HG03280 (cell line): Measurements from ENCODE around the gene PCDHB16.
"Not testable (repeated sequence)": the region's sequence is repeated elsewhere in the genome, so short reads cannot be mapped to it uniquely, and the experiment has no call there.

Experiments
- ATAC-seq: cut with Tn5 transposase; IDR thresholded peaks from one replicate; pipeline ENCODE4 v1.9.1; 2021; ENCODE audit warnings: mild to moderate bottlenecking, moderate library complexity; ENCODE audit not compliant: unreplicated experiment

PCDHB16 gene

DNA sequence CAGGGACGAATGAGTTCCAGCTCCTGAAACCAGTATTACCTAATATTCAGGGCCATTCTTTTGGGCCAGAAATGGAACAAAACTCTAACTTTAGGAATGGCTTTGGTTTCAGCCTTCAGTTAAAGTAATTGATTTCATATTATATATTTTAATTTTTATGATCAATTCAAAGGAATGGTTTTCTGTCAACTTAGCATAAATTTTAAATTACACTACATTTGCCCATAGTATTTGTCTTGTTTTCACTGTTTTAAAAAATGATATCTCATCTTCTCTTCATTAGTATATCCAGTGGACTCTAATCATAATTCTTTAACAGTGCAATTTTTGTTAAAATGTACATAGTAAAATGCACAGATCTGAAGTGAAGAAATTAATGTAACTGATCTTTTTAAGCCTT, 1.9 kb upstream of the PCDHB16 start:
- ATAC-seq = no peak

- not testable (repeated sequence) for ATAC-seq
Measured at GRCh38 chr5:141184117-141184855, 2.1 kb downstream of the PCDHB16 start.

DNA sequence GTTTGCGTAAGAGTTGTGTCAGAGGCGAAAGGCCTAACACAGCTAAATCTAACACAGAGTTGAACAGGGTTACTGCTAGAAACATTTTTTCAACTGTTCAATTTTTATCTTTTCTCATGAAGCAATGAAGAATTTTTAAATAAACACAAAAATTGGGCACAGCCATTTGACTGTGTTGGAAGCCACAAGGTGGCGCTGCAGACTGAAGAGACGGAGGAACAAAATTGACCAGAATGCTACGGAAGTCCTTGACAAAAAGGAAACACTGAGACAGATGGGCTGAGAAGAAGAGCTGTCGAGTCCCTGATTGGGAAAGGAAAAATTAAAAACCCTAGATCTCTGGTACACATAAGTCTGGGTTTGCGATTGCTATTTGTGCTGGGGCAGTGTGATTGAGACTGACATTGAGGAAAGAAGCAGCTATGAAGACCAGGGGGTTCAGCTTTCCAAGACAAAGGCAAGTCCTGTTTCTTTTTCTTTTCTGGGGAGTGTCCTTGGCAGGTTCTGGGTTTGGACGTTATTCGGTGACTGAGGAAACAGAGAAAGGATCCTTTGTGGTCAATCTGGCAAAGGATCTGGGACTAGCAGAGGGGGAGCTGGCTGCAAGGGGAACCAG, 4.8 kb downstream of the PCDHB16 start, which contains the start of gene PCDHB9:
Gene PCDHB9, plus strand, starts transcription at position 265 of the 616 bp plus-strand sequence. Its CDS starts 158 bp downstream, at position 423.
- ATAC-seq = no peak

DNA sequence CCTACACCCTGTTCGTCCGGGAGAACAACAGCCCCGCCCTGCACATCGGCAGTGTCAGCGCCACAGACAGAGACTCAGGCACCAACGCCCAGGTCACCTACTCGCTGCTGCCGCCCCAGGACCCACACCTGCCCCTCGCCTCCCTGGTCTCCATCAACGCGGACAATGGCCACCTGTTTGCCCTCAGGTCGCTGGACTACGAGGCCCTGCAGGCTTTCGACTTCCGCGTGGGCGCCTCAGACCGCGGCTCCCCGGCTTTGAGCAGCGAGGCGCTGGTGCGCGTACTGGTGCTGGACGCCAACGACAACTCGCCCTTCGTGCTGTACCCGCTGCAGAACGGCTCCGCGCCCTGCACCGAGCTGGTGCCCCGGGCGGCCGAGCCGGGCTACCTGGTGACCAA, 6.5 kb downstream of the PCDHB16 start:
- ATAC-seq = not testable (repeated sequence)

GRCh38 chr5:141189131-141189530, 6.9 kb downstream of the PCDHB16 start:
- ATAC-seq = not testable (repeated sequence)

GRCh38 chr5:141192110-141192725, 10.0 kb downstream of the PCDHB16 start, which contains the start of gene PCDHB10:
TSS of gene PCDHB10 (plus strand) at chr5:141192353. CDS start at chr5:141192553, 200 bp downstream.
- no peak for ATAC-seq

DNA sequence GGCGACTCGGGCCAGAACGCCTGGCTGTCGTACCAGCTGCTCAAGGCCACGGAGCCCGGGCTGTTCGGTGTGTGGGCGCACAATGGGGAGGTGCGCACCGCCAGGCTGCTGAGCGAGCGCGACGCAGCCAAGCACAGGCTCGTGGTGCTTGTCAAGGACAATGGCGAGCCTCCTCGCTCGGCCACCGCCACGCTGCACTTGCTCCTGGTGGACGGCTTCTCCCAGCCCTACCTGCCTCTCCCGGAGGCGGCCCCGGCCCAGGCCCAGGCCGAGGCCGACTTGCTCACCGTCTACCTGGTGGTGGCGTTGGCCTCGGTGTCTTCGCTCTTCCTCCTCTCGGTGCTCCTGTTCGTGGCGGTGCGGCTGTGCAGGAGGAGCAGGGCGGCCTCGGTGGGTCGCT, 12.1 kb downstream of the PCDHB16 start:
- ATAC-seq = not testable (repeated sequence)

- ATAC-seq = no peak
Measured at GRCh38 chr5:141196363-141196762, 14.2 kb downstream of the PCDHB16 start.

- no peak for ATAC-seq
Measured at GRCh38 chr5:141199359-141200235, 17.4 kb downstream of the PCDHB16 start, which contains the start of gene PCDHB11. TSS of gene PCDHB11 (plus strand) at chr5:141199627. CDS start at chr5:141199775, 148 bp downstream.

DNA sequence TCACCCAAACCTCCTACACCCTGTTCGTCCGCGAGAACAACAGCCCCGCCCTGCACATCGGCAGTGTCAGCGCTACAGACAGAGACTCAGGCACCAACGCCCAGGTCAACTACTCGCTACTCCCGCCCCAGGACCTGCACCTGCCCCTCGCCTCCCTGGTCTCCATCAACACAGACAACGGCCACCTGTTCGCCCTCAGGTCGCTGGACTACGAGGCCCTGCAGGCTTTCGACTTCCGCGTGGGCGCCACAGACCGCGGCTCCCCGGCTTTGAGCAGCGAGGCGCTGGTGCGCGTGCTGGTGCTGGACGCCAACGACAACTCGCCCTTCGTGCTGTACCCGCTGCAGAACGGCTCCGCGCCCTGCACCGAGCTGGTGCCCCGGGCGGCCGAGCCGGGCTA, 18.9 kb downstream of the PCDHB16 start:
- ATAC-seq = not testable (repeated sequence)

- ATAC-seq = not testable (repeated sequence)
Measured at GRCh38 chr5:141201646-141202045, 19.5 kb downstream of the PCDHB16 start.

- no peak for ATAC-seq
Measured at GRCh38 chr5:141208478-141208877, 26.3 kb downstream of the PCDHB16 start, which contains the start of gene PCDHB12. TSS of gene PCDHB12 (plus strand) at chr5:141208719. CDS start at chr5:141208908, 189 bp downstream.

DNA sequence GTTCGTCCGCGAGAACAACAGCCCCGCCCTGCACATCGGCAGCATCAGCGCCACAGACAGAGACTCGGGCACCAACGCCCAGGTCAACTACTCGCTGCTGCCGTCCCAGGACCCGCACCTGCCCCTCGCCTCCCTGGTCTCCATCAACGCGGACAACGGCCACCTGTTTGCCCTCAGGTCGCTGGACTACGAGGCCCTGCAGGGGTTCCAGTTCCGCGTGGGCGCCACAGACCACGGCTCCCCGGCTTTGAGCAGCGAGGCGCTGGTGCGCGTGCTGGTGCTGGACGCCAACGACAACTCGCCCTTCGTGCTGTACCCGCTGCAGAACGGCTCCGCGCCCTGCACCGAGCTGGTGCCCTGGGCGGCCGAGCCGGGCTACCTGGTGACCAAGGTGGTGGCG, 28.1 kb downstream of the PCDHB16 start:
- ATAC-seq = not testable (repeated sequence)

GRCh38 chr5:141210849-141211248, 28.7 kb downstream of the PCDHB16 start:
- ATAC-seq = not testable (repeated sequence)

DNA sequence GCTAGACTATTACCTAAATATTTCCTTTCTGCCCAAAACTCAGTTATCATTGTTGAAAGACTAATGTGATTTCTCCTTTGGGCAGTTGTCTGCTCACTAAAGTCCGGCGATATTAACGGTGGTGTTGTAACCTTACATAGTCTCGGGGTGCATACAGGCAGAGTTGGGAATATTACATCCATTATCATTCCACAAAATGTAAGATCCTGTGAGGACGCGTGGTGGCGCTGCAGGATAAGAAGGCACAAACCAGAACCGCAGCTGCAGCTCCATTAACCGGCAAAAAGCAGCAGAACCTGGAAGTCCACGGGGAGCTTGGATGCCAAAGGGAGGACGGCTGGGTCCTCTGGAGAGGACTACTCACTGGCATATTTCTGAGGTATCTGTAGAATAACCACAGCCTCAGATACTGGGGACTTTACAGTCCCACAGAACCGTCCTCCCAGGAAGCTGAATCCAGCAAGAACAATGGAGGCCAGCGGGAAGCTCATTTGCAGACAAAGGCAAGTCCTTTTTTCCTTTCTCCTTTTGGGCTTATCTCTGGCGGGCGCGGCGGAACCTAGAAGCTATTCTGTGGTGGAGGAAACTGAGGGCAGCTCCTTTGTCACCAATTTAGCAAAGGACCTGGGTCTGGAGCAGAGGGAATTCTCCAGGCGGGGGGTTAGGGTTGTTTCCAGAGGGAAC, 31.6 kb downstream of the PCDHB16 start, which contains the start of gene PCDHB13:
Gene PCDHB13, plus strand, starts transcription at position 264 of the 684 bp plus-strand sequence. Its CDS starts 205 bp downstream, at position 469.
- ATAC-seq = not testable (repeated sequence)

GRCh38 chr5:141214583-141214982, 32.4 kb downstream of the PCDHB16 start:
- ATAC-seq = not testable (repeated sequence)

DNA sequence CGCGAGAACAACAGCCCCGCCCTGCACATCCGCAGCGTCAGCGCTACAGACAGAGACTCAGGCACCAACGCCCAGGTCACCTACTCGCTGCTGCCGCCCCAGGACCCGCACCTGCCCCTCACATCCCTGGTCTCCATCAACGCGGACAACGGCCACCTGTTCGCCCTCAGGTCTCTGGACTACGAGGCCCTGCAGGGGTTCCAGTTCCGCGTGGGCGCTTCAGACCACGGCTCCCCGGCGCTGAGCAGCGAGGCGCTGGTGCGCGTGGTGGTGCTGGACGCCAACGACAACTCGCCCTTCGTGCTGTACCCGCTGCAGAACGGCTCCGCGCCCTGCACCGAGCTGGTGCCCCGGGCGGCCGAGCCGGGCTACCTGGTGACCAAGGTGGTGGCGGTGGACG, 33.3 kb downstream of the PCDHB16 start:
- not testable (repeated sequence) for ATAC-seq

- not testable (repeated sequence) for ATAC-seq
Measured at GRCh38 chr5:141216035-141216434, 33.8 kb downstream of the PCDHB16 start.

- no peak for ATAC-seq
Measured at GRCh38 chr5:141223112-141223783, 41.1 kb downstream of the PCDHB16 start, which contains the start of gene PCDHB14. TSS of gene PCDHB14 (plus strand) at chr5:141223343. CDS start at chr5:141223506, 163 bp downstream.
